ENCODE results near the gene ARRDC4. TPM values are rescaled to one million over a fixed set of nuclear protein-coding genes. Genes with fewer than 3 reads are reported as not detected.

Gene ARRDC4
- total RNA-seq, 4 donors from 2014 or later: 6.3 to 24.6 (median 12.5) TPM

- Histone ChIP-seq H3K36me3 (no peaks in the 10 kb centered on the region), H3K4me1 (no peaks in the 10 kb centered on the region), H3K27me3 (no peaks in the 10 kb centered on the region), H3K4me3 (no peak overlapping the region), H3K9me3 (no peaks in the 10 kb centered on the region), H3K27ac (no peak overlapping the region)
- no peak for TF ChIP-seq CTCF (IDR thresholded peaks at IDR 0.05)
- TF ChIP-seq POLR2A (IDR thresholded peaks at IDR 0.05): no peak
- DNase-seq: no peak
- WGBS, 2 donors: 87 to 89% methylated on average over 8 of the region's 8 CpGs
- intact Hi-C loops (cut with DNase I): no loop called here
Observed at GRCh38 chr15:97953748-97954147, 6.8 kb upstream of the ARRDC4 start.

GRCh38 chr15:97955035-97955434 is 5.5 kb upstream of the ARRDC4 start:
- intact Hi-C loops (cut with DNase I): no loop called here
- H3K36me3 ChIP-seq: no peaks in the 10 kb centered on the region
- no peak for DNase-seq
- TF ChIP-seq POLR2A (IDR thresholded peaks at IDR 0.05) (no peak), CTCF (IDR thresholded peaks at IDR 0.05) (no peak)
- H3K9me3 ChIP-seq: no peaks in the 10 kb centered on the region
- no peak overlapping the region for H3K27ac ChIP-seq
- peaks cover 0 to 8% (median 0%) of the 10 kb centered on the region in 3 donors for H3K4me1 ChIP-seq
- no peak overlapping the region for H3K4me3 ChIP-seq
- no peaks in the 10 kb centered on the region for H3K27me3 ChIP-seq
- 72 to 79% methylated on average over 2 of the region's 2 CpGs for WGBS, 2 donors

GRCh38 chr15:97955529-97955928 is 5.0 kb upstream of the ARRDC4 start:
- Histone ChIP-seq H3K36me3 (no peaks in the 10 kb centered on the region), H3K4me1 (peaks cover 0 to 9% (median 0%) of the 10 kb centered on the region in 3 donors), H3K27me3 (no peaks in the 10 kb centered on the region), H3K27ac (no peak overlapping the region), H3K4me3 (no peak overlapping the region), H3K9me3 (no peaks in the 10 kb centered on the region)
- no peak for TF ChIP-seq POLR2A (IDR thresholded peaks at IDR 0.05)
- no peak for TF ChIP-seq CTCF (IDR thresholded peaks at IDR 0.05)
- intact Hi-C loops (cut with DNase I): no loop called here
- DNase-seq: no peak
- 77 to 85% methylated on average over 4 of the region's 4 CpGs for WGBS, 2 donors

- DNase-seq: no peak
- TF ChIP-seq POLR2A (IDR thresholded peaks at IDR 0.05): no peak
- TF ChIP-seq CTCF (IDR thresholded peaks at IDR 0.05): no peak
- H3K27me3 ChIP-seq: no peaks in the 10 kb centered on the region
- peak overlapping the region; percentile 15 to 97 (median 72) for H3K4me3 ChIP-seq
- peak overlapping the region; percentile 42 to 77 (median 57) for H3K27ac ChIP-seq
- H3K4me1 ChIP-seq: peaks cover 5 to 43% (median 16%) of the 10 kb centered on the region in 3 donors
- no peaks in the 10 kb centered on the region for H3K36me3 ChIP-seq
- WGBS, 2 donors: 4 to 10% methylated on average over 9 to 12 of the region's 19 CpGs
- intact Hi-C loops (cut with DNase I): no loop called here
- no peaks in the 10 kb centered on the region for H3K9me3 ChIP-seq
Observed at GRCh38 chr15:97959724-97960363, 659 bp upstream of the ARRDC4 start.

- Histone ChIP-seq H3K27ac (peak overlapping the region; percentile 86 to 94 (median 90)), H3K36me3 (peaks cover 0 to 8% (median 0%) of the 10 kb centered on the region in 3 donors), H3K9me3 (no peaks in the 10 kb centered on the region), H3K4me1 (peaks cover 5 to 57% (median 20%) of the 10 kb centered on the region in 3 donors), H3K27me3 (no peaks in the 10 kb centered on the region), H3K4me3 (peak overlapping the region; percentile 64 to 97 (median 78))
- DNase-seq: no peak
- intact Hi-C loops (cut with DNase I): no loop called here
- TF ChIP-seq POLR2A (IDR thresholded peaks at IDR 0.05): no peak
- no peak for TF ChIP-seq CTCF (IDR thresholded peaks at IDR 0.05)
- whole genome bisulfite sequencing, 2 donors: 7 to 12% methylated on average over 14 to 15 of the region's 48 CpGs
Observed at GRCh38 chr15:97961067-97961954, 808 bp downstream of the ARRDC4 start.

Measured in esophagus squamous epithelium (tissue), 5 donors.